GM19324 (cell line): ENCODE results near the gene APBA3.

Experiments
- ATAC-seq: cut with Tn5 transposase; IDR thresholded peaks from one replicate; pipeline ENCODE4 v1.9.1; 2021; ENCODE audit warnings: mild to moderate bottlenecking, moderate library complexity; ENCODE audit not compliant: unreplicated experiment, low FRiP score

APBA3 gene

DNA sequence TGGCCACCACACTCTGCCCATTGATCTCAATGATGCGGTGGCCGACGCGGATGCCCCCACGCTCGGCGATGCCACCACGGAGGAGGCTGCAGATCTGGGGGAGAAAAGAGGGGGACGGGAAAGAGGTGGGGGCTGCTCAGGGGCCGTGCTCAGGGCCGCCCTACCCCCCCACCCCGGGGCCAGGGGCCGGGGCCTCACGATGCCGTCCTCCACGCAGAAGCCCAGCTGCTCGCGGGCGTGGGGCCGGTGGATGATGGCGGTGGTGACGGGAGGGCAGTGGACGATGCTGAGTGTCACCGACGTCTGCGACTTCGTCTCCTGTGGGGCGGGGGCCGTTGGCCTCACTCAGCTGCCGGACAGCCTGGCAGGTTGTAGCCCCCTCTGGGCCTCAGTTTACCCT is 10.3 kb downstream of the APBA3 start:
- no peak for ATAC-seq

DNA sequence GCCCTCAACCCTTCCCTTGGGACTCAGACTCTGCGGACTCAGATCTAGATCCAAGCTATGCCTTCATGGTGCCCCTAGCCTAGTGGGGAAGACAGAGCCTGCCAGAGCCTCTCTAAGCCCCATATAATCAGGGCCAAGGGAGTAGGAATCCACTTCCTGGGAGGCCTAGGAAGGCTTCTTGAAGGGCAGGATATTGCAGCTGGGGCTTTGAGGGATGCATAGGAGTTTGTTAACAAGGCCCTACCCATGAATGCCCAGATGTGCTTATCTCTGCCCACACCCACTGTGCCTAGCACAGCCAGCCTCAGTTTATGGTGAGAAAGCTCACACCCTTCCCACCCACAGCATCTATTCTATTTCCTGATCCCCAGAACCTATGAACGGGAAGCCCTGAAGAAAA is 11.3 kb downstream of the APBA3 start:
- no peak for ATAC-seq

DNA sequence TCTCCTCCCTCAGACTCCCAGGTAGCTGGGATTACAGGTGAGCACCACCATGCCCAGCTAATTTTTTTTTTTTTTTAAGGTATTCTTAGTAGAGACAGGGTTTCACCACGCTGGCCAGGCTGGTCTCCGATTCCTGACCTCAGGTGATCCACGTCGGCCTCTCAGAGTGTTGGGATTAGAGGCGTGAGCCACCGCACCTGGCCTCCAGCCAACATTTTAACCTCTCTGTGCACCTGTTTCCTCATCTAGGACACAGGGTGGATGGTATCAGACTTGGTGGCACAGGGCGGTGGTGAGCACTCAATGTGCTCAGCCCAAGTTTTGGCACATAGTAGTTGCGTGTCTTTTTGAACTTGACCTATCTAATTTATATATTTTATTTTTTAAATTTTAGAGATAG is 12.5 kb downstream of the APBA3 start:
- no peak for ATAC-seq

DNA sequence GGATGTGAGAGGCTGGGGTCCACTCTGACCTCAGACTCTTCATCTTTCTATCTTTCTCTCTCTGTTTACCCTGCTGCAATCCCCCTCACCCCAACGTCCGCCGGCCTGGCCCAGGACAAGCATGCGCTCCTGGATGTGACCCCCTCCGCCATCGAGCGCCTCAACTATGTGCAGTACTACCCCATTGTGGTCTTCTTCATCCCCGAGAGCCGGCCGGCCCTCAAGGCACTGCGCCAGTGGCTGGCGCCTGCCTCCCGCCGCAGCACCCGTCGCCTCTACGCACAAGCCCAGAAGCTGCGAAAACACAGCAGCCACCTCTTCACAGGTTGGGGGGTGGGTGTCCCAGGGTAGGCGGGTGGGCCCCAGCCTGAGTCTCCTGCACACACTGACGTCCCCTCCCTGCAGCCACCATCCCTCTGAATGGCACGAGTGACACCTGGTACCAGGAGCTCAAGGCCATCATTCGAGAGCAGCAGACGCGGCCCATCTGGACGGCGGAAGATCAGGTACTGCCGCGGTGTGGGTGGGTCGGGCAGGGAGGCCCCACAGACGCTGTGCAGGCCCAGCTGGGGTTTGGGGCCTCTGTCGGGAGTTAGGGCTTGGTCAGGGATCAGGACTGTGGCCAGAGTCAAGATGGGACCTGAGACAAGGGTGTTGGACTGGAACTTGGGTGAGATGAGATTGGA is 15.0 kb downstream of the APBA3 start:
- ATAC-seq, result no peak

DNA sequence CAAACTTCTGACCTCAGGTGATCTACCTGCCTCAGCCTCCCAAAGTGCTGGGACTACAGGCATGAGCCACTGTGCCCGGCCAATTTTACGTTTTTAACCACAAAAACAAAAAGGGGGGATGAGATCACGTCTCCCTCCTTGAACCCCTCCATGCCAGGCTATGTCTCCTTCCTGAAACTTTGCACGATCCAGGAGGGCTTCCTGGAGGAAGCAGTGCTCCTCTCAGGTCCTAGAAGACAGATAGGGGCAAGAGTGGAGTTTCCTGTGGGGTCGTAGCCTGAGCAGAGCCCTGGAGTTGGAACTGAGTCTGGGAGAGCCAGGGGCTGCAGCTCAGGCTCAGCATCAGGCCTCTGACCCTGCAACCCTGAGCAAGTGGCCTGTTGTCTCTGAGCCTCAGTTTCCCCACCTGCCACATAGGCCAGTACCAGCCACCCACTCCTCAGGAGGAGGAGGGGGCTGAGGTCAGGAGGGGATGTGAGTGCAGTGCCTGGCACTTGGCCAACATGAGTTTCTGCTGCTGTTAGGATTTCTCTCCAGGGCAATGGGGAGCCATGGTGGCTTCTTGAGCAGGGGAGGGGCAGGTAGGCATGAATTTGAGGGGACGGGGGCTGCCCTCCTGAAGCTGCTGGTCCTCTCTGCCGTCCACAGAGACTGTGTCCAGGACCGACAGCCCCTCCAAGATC is 16.0 kb downstream of the APBA3 start:
- ATAC-seq, result no peak

DNA sequence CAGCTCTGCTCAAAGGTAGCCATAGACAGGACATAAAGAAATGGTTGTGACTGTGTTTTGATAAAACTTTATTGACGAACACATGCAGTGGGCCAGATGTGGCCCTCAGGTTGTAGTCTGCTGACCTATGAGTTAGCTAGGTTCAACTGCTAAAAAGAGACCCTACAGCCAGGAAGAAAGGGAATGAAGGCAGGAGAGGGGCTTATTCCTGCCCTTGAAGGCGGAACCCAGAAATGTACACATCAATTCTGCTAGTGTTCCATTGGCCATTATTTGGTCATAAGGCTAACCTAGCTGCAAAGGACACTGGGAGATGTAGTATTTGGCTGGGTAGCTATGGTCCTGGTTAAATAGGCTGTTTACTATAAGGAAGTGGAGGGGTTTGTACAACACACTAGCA is 18.0 kb downstream of the APBA3 start:
- ATAC-seq, result no peak

DNA sequence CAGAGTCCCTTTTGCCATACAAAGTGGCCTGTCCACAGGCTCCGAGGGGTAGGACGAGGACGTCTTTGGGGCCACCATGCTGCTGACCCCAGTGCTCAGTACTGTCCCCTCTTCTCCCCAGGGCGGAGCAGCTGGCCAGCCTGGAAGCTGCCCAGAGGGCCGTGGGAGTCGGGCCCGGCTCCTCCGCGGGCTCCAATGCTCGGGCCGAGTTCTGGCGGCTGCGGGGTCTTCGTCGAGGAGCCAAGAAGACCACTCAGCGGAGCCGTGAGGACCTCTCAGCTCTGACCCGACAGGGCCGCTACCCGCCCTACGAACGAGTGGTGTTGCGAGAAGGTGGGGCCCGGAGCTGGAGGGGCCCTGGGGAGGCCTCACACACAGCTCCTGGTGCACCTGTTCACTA is 21.1 kb downstream of the APBA3 start:
- no peak for ATAC-seq

DNA sequence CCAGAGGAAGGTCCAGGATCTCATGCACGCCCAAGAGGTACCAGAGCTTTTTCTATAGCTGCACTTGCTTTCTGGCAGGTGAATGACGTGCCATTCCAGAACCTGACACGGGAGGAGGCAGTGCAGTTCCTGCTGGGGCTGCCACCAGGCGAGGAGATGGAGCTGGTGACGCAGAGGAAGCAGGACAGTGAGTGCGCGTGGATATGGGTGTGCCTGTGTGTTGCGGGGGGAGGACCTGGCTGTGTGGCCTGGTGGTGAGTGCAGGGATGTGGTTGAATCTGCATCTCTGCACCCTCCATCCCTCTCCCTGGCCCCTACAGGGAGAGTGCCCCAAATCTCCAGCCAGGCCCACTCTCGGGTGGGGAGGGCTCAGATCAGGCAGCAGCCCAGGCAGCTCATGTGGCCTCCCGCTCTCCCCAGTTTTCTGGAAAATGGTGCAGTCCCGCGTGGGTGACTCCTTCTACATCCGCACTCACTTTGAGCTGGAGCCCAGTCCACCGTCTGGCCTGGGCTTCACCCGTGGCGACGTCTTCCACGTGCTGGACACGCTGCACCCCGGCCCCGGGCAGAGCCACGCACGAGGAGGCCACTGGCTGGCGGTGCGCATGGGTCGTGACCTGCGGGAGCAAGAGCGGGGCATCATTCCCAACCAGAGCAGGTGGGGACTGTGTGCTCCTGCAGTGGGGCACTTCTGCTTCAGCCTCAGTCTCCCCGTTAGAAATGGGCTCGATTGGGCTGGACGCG is 22.8 kb downstream of the APBA3 start:
- no peak for ATAC-seq

DNA sequence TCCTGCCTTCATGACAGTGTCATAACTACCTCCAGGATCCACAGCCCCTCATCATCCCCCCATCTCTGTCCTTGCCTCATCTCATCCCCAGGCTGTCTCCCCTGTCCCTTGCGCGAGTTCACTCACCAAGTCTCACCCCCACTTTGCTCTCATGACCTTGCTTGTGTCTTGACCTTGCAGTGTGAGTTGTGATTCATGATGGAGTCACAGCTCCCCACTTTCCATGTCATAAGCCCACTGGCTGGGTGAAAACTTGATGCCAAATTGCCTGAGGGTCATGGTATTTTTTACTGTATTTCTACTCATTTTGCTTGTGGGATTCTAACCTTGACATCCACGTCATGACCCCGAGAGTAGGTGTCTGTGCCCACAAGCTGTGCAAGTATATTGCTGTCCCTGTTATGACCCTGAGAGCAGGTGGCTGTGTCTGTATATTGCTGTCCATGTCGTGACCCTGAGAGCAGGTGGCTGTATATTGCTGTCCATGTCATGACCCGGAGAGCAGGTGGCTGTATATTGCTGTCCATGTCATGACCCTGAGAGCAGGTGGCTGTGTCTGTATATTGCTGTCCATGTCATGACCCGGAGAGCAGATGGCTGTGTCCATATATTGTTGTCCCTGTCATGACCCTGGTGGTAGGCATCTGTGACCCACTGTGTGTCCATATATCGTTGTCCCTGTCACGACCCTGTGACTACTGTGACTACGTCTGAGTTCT is 23.8 kb downstream of the APBA3 start:
- no peak for ATAC-seq

DNA sequence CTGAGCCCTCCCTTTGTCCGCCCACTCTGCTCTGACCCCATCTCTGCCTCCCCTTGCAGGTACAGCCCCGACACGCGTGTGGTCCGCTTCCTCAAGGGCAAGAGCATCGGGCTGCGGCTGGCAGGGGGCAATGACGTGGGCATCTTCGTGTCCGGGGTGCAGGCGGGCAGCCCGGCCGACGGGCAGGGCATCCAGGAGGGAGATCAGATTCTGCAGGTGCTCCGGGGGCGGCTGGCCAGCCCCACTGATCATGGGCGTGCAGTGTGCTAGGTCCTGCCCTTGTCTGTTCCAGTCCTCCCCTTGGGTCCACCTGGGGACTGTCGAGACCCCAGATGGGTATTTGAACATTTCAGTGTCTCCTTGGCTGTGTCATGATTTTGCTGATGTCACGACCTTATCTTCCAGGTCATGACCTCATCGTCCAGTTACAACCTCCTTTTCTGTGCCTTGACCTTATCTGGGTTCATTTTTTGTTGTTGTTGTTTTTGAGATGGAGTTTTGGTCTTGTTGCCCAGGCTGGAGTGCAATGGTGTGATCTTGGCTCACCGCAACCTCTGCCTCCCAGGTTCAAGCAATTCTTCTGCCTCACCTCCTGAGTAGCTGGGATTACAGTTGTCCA is 25.3 kb downstream of the APBA3 start:
- no peak for ATAC-seq

DNA sequence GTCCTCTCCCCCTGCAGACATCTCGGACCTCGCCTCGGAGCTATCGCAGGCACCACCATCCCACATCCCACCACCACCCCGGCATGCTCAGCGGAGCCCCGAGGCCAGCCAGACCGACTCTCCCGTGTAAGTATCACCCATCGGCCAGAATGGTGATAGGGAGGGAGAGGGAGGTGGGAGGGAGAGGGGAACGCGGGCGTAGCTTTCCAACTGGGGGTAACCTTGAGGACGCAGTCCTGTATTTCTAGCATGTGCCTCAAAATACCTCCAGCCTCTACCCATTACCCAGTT is 27.2 kb downstream of the APBA3 start:
- no peak for ATAC-seq

DNA sequence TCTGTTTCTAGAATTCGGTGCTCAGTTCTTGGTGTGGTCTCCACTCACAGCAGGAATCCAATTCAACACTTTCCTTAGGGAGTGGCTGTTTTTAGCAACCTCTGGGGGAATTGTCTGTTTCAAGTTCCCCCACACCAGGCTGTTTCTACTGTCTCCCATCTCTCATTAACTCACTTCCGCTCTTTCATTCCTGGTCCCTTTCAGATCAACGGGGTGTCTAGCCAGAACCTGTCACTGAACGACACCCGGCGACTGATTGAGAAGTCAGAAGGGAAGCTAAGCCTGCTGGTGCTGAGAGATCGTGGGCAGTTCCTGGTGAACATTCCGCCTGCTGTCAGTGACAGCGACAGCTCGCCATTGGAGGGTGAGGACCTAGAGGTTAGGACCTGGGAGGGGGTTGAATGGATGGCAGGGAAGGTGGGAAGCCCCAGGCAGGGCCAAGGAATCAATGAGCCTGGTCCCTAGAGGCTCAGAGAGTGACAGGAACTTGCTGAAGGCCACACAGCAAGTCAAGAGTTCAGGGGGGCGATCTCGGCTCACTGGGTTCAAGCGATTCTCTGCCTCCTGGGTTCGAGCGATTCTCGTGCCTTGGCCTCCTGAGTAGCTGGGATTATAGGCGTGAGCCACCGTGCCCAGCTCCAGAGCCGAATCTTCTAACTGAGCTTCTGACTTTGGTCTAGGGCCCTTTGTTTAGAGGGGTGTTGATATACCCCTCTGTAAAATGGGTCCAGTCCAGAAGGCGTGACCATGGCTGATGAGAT is 27.8 kb downstream of the APBA3 start:
- ATAC-seq, result no peak

DNA sequence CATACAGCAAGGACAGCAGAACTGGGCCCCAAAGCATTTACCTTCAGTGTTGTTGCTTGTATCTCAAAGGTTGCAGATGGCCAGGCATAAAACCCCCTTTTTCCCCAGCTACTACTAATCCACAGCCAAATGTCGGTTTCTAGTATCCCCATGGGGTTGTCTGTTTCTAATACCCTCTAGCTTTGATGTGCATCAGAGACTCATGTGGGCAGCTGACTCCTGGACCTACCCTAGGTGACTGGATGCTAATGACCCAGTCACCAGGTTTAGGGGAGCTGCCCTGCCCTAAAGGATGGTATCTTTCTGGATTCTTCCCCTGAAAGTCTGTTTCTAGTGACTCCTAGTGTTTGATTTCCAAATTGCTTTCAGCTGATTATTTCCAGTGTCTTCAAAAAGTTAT is 29.4 kb downstream of the APBA3 start:
- ATAC-seq, result no peak

DNA sequence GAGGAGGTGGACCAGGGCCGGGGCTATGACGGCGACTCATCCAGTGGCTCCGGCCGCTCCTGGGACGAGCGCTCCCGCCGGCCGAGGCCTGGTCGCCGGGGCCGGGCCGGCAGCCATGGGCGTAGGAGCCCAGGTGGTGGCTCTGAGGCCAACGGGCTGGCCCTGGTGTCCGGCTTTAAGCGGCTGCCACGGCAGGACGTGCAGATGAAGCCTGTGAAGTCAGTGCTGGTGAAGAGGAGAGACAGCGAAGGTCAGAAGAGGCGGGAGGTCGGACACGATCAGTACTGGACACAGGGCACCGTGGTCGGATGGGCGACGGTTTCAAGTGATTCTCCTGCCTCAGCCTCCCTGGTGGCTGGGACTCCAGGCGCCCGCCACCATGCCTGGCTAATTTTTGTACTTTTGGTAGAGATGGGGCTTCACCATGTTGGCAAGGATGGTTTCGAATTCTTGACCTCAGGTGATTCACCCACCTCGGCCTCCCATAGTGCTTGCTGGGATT is 31.0 kb downstream of the APBA3 start:
- ATAC-seq, result no peak

DNA sequence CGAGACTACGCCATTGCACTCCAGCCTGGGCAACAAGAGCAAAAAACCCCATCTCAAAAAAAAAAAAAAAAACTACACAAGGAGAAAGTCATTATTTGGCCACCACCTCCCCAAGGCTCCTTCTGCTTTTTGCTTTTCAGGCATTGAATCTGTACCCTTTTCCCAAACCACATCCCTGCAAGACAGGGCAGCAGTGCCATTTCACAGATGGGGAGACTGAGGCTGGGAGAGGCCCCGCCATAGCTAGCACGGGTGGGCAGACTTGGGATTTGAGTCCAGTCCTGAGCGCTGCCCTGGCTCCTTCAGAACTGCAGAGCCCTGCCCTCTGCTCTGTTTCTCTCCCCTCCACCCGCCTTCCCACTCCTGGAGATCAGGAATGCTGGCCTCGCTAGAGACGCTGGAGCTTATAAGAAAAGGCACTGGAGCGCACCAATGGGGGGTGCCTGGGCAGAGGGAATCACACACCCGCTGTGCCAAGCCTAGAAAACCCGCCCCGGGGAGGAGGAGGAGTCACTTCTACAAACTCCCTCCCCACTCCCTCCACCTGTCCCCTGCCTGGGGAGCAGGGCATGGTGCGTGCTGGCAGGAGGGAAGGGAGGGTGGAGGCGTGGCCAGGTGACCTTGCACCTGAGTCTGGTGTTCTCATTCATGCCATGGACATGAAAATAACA is 35.7 kb downstream of the APBA3 start:
- ATAC-seq, result no peak

DNA sequence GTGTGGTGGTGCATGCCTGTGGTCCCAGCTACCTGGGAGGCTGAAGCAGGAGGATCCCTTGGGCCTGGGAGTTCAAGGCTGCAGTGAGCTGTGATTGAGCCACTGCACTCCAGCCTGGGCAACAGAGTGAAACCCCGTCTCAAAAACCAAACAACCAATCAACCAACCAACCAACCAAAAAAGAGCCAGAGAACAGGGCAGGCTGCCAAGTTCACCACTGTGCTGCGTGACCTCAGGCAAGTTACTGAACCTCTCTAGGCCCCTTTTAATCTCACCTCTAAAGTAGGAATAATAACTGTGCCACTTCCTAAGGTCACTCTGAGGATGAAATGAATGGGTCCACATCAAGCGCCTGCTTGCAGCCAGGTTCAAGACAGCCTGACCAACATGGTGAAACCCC is 36.4 kb downstream of the APBA3 start:
- no peak for ATAC-seq

DNA sequence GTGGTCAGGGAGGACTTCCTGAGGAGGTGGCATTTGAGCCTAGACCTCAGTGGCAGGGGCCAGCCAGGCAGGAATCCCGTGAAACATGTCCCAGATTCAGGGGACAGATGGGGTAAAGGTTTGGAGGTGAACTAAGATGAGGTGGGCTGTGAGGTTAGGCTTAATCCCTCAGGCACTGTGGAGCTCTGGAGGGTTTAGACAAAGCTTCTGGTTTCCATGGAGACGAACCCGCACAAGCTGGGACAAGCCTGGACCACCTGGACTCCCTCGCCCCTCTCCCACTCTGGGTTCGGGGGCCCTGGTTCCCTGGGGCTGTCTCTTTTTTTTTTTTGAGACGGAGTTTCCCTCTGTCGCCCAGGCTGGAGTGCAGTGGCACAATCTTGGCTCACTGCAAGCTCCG is 37.6 kb downstream of the APBA3 start:
- no peak for ATAC-seq

DNA sequence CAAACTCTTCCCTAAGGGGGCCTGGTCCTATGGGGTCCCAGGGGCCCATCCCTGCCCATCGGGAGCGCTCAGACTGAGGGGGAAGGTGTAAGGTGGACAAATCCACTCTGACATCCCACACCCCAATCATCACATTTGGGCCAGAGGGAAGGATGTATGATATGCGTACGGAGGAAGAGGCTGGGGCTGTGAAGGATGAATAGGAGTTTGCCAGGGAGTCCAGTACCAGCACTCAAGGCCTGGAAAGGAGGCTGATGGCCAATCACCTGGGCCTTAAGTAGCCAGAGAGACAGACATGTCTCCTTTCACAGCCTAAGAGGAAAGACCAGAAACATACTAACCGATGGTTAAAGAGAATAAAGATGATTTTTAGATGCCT is 38.4 kb downstream of the APBA3 start:
- no peak for ATAC-seq

DNA sequence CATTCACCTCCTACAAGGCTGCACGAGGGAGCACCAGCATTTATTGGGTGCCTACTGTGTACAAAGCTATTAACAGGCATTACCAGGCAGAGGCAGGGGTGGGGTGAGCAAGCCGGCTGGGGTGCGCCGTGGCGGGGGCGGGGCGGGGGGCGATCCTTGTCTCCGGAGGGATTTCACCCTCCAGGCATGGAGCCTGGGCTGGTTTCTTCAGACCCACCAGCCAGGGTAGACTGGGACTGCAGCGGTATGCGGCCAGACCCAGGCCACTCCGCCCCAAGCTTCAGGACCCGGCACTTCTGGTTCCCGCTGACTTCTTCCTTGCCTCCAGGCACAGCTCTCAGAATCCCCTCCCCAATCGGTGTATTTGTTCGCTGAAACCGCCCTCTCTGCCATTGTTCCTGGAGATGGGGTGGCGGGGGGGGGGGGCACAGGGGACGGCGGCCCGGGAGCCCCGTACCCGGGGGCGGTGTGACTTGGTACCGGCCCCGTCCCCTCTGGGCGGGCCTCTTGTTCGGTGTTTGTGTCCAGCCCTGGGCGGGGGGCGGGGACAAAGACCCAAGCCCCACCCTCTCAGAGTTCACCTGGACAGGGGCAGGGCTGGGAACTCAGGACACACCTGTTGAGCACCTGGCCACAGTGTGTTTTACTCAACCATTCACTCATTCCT is 38.9 kb downstream of the APBA3 start:
- ATAC-seq, result no peak
